ENCODE results near the gene MCAM.

DNA sequence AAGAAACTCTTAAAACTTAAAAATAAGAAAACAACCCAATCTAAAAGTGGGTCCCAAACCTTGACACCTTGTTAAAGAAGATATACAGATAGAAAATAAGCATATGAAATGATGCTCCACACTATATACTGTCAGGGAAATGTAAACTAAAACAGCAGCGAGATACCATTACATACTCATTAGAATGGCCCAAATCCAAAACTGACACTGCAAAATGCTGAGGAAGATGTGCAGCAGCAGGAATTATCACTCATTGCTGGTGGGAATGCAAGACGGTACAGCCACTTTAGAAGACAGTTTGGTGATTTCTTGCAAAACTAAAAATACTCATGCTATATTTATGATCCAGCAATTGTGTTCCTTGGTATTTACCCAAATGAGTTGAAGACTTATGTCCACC lies 12.4 kb upstream of the MCAM start:
- TF ChIP-seq, protein P1, sequence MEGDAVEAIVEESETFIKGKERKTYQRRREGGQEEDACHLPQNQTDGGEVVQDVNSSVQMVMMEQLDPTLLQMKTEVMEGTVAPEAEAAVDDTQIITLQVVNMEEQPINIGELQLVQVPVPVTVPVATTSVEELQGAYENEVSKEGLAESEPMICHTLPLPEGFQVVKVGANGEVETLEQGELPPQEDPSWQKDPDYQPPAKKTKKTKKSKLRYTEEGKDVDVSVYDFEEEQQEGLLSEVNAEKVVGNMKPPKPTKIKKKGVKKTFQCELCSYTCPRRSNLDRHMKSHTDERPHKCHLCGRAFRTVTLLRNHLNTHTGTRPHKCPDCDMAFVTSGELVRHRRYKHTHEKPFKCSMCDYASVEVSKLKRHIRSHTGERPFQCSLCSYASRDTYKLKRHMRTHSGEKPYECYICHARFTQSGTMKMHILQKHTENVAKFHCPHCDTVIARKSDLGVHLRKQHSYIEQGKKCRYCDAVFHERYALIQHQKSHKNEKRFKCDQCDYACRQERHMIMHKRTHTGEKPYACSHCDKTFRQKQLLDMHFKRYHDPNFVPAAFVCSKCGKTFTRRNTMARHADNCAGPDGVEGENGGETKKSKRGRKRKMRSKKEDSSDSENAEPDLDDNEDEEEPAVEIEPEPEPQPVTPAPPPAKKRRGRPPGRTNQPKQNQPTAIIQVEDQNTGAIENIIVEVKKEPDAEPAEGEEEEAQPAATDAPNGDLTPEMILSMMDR (IDR thresholded peaks at IDR 0.05 in 8 of 11, conservative IDR thresholded peaks at IDR 0.05 in 3 of 11): no peak
- no peak for TF ChIP-seq POLR2A (IDR thresholded peaks at IDR 0.05)
- no peak for TF ChIP-seq POLR2AphosphoS5 (IDR thresholded peaks at IDR 0.05)
